Left renal pelvis (tissue), 4 donors: Measurements from ENCODE around the gene LARP4B. TPM values are rescaled to one million over a fixed set of nuclear protein-coding genes. Genes with fewer than 3 reads are reported as not detected.
"Not testable (repeated sequence)": the region's sequence is repeated elsewhere in the genome, so short reads cannot be mapped to it uniquely, and the experiment has no call there.

ENCODE experiments used
- DNase-seq, 4 donors: peaks; one replicate each; pipeline ENCODE4 v3.0.0-alpha.2; 2013; ENCODE audit warnings: low read depth in 4 of 4, low spot score in 3 of 4
- polyA plus RNA-seq, 4 donors: library from polyadenylated mRNA; unstranded; fragments of 120-200 nt; gene quantifications; one replicate each; pipeline ENCODE4 v1.2.1, GENCODE V29; 2013; ENCODE audit not compliant: insufficient read length in 4 of 4

The LARP4B gene
- polyA plus RNA-seq, 4 donors, result 25.6 to 53.0 (median 44.6) TPM

- DNase-seq, result no peak
Observed at GRCh38 chr10:774661-775244, 156.8 kb downstream of the LARP4B start.

- no peak for DNase-seq
Observed at GRCh38 chr10:774223-774622, 157.3 kb downstream of the LARP4B start.

GRCh38 chr10:773562-774161 is 157.8 kb downstream of the LARP4B start:
- no peak for DNase-seq

- DNase-seq, result no peak
Observed at GRCh38 chr10:772227-772637, 159.3 kb downstream of the LARP4B start.

GRCh38 chr10:771647-772046 is 159.9 kb downstream of the LARP4B start:
- no peak for DNase-seq

GRCh38 chr10:770975-771374 is 160.5 kb downstream of the LARP4B start:
- DNase-seq, result no peak

- DNase-seq, result not testable (repeated sequence)
Observed at GRCh38 chr10:770048-770712, 161.3 kb downstream of the LARP4B start.

GRCh38 chr10:767794-768193 is 163.7 kb downstream of the LARP4B start:
- DNase-seq, result no peak

GRCh38 chr10:767211-767610 is 164.3 kb downstream of the LARP4B start:
- no peak for DNase-seq

GRCh38 chr10:761376-761775 is 170.1 kb downstream of the LARP4B start:
- no peak for DNase-seq

GRCh38 chr10:760622-761021 is 170.9 kb downstream of the LARP4B start:
- DNase-seq, result no peak

- no peak for DNase-seq
Observed at GRCh38 chr10:759898-760477, 171.5 kb downstream of the LARP4B start.

Other genes starting within 250 kb of the LARP4B start
- 10 to 100 TPM; 18.8 to 22.7 (median 20.9) TPM for gene DIP2C, start 242.0 kb downstream of the LARP4B start, polyA plus RNA-seq
- 10 to 100 TPM; 48.1 to 72.3 (median 66.2) TPM for gene GTPBP4, start 56.7 kb upstream of the LARP4B start, polyA plus RNA-seq
- under 1 TPM in 1 of 4 donors, not detected in 3; 0.33 TPM for gene IDI2, start 94.2 kb upstream of the LARP4B start, polyA plus RNA-seq
- 10 to 100 TPM; 49.0 to 81.4 (median 70.4) TPM for gene IDI1, start 117.4 kb upstream of the LARP4B start, polyA plus RNA-seq
- gene WDR37, start 124.7 kb upstream of the LARP4B start, polyA plus RNA-seq, result 10 to 100 TPM; 12.6 to 19.4 (median 15.1) TPM